Activated CD8-positive, alpha-beta T cell treated with anti-CD3 and anti-CD28 coated beads, Interleukin-2, amount 10 ng/mL, durations not matched to agents 7 days and 5 days (primary cell): ENCODE results near the gene AKT3. TPM values are rescaled to one million over a fixed set of nuclear protein-coding genes. Genes with fewer than 3 reads are reported as not detected.
"Not testable (repeated sequence)": the region's sequence is repeated elsewhere in the genome, so short reads cannot be mapped to it uniquely, and the experiment has no call there.

Experiments
- ATAC-seq: fragments of 150-1000 bp; cut with Tn5 transposase; one replicate; pipeline ENCODE4 v1.10.0; 2021; ENCODE audit warnings: moderate library complexity
- CTCF ChIA-PET: fragments of 350-600 bp; sonication (Branson Sonifier 250); formaldehyde crosslinking; loops from one replicate; lab custom pipeline; 2021; ENCODE audit warnings: antibody characterized with exemption; lab: Charles Lee
- POLR2A ChIA-PET: fragments of 350-600 bp; sonication (Branson Sonifier 250); formaldehyde crosslinking; loops from one replicate; lab custom pipeline; 2021; ENCODE audit warnings: antibody characterized with exemption; lab: Charles Lee
- DNase-seq: peaks from one replicate; pipeline ENCODE4 v3.0.0-alpha.2; 2020
- H3K27ac Mint-ChIP-seq: one replicate; pipeline ENCODE4 v1.8.0; 2021; ENCODE audit warnings: mild to moderate bottlenecking, mixed read lengths
- H3K27me3 Mint-ChIP-seq: one replicate; pipeline ENCODE4 v1.8.0; 2021; ENCODE audit warnings: low read depth, mixed read lengths
- H3K36me3 Mint-ChIP-seq: one replicate; pipeline ENCODE4 v1.8.0; 2021; ENCODE audit warnings: low read depth, mixed read lengths
- H3K4me1 Mint-ChIP-seq: one replicate; pipeline ENCODE4 v1.8.0; 2021; ENCODE audit warnings: low read depth, mixed read lengths
- H3K4me3 Mint-ChIP-seq: one replicate; pipeline ENCODE4 v1.8.0; 2021; ENCODE audit warnings: mild to moderate bottlenecking, mixed read lengths
- H3K9me3 Mint-ChIP-seq: one replicate; pipeline ENCODE4 v1.8.0; 2022; ENCODE audit warnings: mixed read lengths; ENCODE audit not compliant: insufficient read depth
- total RNA-seq, 2 experiments: library from RNA; stranded (reverse); gene quantifications; one replicate each; pipeline ENCODE4 v1.2.3, GENCODE V29; 2021

Gene AKT3
- total RNA-seq, 2 experiments from 2014 or later = 23.9 to 25.2 TPM

GRCh38 chr1:243672539-243673074 is 177.4 kb downstream of the AKT3 start:
- Mint-ChIP-seq H3K36me3 (peaks cover 3% of the 10 kb centered on the region), H3K27me3 (no peaks in the 10 kb centered on the region), H3K4me1 (no peaks in the 10 kb centered on the region), H3K27ac (no peak overlapping the region), H3K9me3 (no peaks in the 10 kb centered on the region), H3K4me3 (no peak overlapping the region)
- ATAC-seq = no peak
- POLR2A ChIA-PET = no interaction called here
- no peak for DNase-seq
- CTCF ChIA-PET = no interaction called here

- DNase-seq (no peak), ATAC-seq (no peak)
- CTCF ChIA-PET = interaction anchor here (0.8 to 0.9 kb wide), 2 partner anchors 54 to 324 kb away, joined by 3 read pairs; no protein-coding TSS in a partner anchor
- no peak overlapping the region for H3K27ac Mint-ChIP-seq
- no peak overlapping the region for H3K4me3 Mint-ChIP-seq
- H3K36me3 Mint-ChIP-seq = peaks cover 13% of the 10 kb centered on the region
- H3K27me3 Mint-ChIP-seq = no peaks in the 10 kb centered on the region
- no peaks in the 10 kb centered on the region for H3K9me3 Mint-ChIP-seq
- POLR2A ChIA-PET = no interaction called here
- H3K4me1 Mint-ChIP-seq = no peaks in the 10 kb centered on the region
Observed at GRCh38 chr1:243667591-243667990, 182.5 kb downstream of the AKT3 start.

- Mint-ChIP-seq H3K36me3 (peaks cover 13% of the 10 kb centered on the region), H3K27me3 (no peaks in the 10 kb centered on the region), H3K27ac (no peak overlapping the region), H3K9me3 (no peaks in the 10 kb centered on the region), H3K4me3 (no peak overlapping the region), H3K4me1 (no peaks in the 10 kb centered on the region)
- ATAC-seq (no peak), DNase-seq (no peak)
- ChIA-PET CTCF (interaction anchor here (0.8 to 0.9 kb wide), 2 partner anchors 54 to 324 kb away, joined by 3 read pairs; no protein-coding TSS in a partner anchor), POLR2A (no interaction called here)
Observed at GRCh38 chr1:243667133-243667532, 182.9 kb downstream of the AKT3 start.

- H3K27me3 Mint-ChIP-seq = no peaks in the 10 kb centered on the region
- H3K27ac Mint-ChIP-seq = no peak overlapping the region
- H3K9me3 Mint-ChIP-seq = peaks cover 8% of the 10 kb centered on the region
- peaks cover 22% of the 10 kb centered on the region for H3K36me3 Mint-ChIP-seq
- ChIA-PET POLR2A (no interaction called here), CTCF (no interaction called here)
- no peak for DNase-seq
- H3K4me1 Mint-ChIP-seq = no peaks in the 10 kb centered on the region
- ATAC-seq = no peak
- no peak overlapping the region for H3K4me3 Mint-ChIP-seq
Observed at GRCh38 chr1:243663651-243664050, 186.4 kb downstream of the AKT3 start.

- H3K4me3 Mint-ChIP-seq, DNase-seq, H3K27me3 Mint-ChIP-seq, CTCF ChIA-PET, H3K9me3 Mint-ChIP-seq, ATAC-seq, H3K27ac Mint-ChIP-seq, POLR2A ChIA-PET, H3K4me1 Mint-ChIP-seq: not testable (repeated sequence)
- H3K36me3 Mint-ChIP-seq = peaks cover 30% of the 10 kb centered on the region
Observed at GRCh38 chr1:243662169-243662568, 187.9 kb downstream of the AKT3 start.

DNA sequence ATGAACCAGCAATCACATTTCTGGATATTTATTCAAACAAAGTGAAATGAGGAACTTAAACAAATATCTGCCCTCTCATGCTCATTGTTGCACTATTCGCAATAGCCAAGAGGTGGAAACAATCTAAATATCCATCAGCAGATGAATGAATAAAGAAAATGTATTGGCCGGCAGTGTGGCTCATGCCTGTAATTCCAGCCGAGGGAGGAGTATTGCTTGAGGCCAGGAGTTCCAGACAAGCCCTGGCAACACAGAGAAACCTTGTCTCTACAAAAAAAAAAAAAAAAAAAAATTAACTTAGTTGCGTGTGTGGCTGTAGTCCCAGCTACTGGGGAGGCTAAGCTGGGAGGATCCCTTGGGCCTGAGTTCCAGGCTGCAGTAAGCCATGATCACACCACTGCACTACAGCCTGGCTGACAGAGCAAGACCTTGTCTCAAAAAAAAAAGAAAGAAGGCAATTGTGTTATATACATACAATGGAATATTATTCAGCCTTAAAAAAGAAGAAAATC is 191.4 kb downstream of the AKT3 start:
- Mint-ChIP-seq H3K36me3 (peaks cover 32% of the 10 kb centered on the region), H3K4me1 (no peaks in the 10 kb centered on the region), H3K9me3 (peaks cover 13% of the 10 kb centered on the region), H3K27me3 (no peaks in the 10 kb centered on the region), H3K27ac (no peak overlapping the region), H3K4me3 (no peak overlapping the region)
- ChIA-PET CTCF (no interaction called here), POLR2A (no interaction called here)
- ATAC-seq (no peak), DNase-seq (no peak)

- DNase-seq (no peak), ATAC-seq (no peak)
- Mint-ChIP-seq H3K27me3 (no peaks in the 10 kb centered on the region), H3K36me3 (peaks cover 30% of the 10 kb centered on the region), H3K4me3 (no peak overlapping the region), H3K9me3 (peaks cover 19% of the 10 kb centered on the region), H3K4me1 (no peaks in the 10 kb centered on the region), H3K27ac (no peak overlapping the region)
- CTCF ChIA-PET = no interaction called here
- POLR2A ChIA-PET = no interaction called here
Observed at GRCh38 chr1:243657793-243658192, 192.2 kb downstream of the AKT3 start.

GRCh38 chr1:243649530-243649929 is 200.5 kb downstream of the AKT3 start:
- H3K9me3 Mint-ChIP-seq, ATAC-seq, DNase-seq, H3K4me1 Mint-ChIP-seq, POLR2A ChIA-PET, H3K4me3 Mint-ChIP-seq, H3K27ac Mint-ChIP-seq, CTCF ChIA-PET, H3K27me3 Mint-ChIP-seq: not testable (repeated sequence)
- H3K36me3 Mint-ChIP-seq = peaks cover 17% of the 10 kb centered on the region

DNA sequence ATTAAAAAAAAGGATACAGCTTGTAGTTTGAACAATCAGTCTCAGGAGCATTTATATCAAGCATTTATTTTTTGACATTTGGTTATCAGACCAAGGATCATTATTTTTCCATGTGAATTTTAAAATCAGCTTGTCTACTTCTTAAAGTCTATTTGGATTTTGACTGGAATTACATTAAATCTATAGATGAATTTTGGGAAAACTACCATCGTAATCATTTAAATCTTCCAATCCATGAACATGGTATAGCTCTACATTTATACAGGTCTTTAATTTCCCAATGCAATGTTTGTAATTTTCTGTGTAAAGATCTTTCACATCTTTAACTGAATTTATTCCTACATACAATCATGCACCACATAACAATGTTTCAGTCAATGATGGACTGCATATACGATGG is 203.2 kb downstream of the AKT3 start:
- no peaks in the 10 kb centered on the region for H3K4me1 Mint-ChIP-seq
- DNase-seq (no peak), ATAC-seq (no peak)
- peaks cover 13% of the 10 kb centered on the region for H3K36me3 Mint-ChIP-seq
- ChIA-PET POLR2A (no interaction called here), CTCF (no interaction called here)
- no peaks in the 10 kb centered on the region for H3K27me3 Mint-ChIP-seq
- H3K9me3 Mint-ChIP-seq = no peaks in the 10 kb centered on the region
- H3K27ac Mint-ChIP-seq = no peak overlapping the region
- no peak overlapping the region for H3K4me3 Mint-ChIP-seq

- H3K9me3 Mint-ChIP-seq = no peaks in the 10 kb centered on the region
- no peak for ATAC-seq
- CTCF ChIA-PET = no interaction called here
- H3K4me1 Mint-ChIP-seq = no peaks in the 10 kb centered on the region
- DNase-seq = no peak
- POLR2A ChIA-PET = no interaction called here
- H3K4me3 Mint-ChIP-seq = no peak overlapping the region
- no peak overlapping the region for H3K27ac Mint-ChIP-seq
- H3K27me3 Mint-ChIP-seq = no peaks in the 10 kb centered on the region
- H3K36me3 Mint-ChIP-seq = peaks cover 6% of the 10 kb centered on the region
Observed at GRCh38 chr1:243645281-243645680, 204.8 kb downstream of the AKT3 start.

DNA sequence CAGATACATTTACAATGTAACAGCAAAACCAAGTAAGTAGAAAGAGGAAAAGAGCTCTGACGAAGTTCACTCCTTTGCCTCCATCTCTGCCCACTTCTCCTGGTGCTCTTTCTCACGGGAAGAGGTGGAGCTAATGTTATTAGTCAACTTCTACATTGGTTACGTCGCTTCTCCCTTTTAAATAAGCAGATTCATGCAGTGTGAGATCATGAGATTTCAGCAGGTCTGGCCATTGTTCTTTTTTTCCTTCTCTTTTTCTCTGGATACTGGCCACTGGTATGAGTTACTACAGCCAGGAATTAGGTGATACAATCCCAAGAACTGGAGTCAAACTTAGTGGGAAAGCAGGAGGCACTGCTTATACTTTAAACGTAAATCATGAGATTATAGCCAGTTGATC is 207.1 kb downstream of the AKT3 start:
- POLR2A ChIA-PET = no interaction called here
- no peaks in the 10 kb centered on the region for H3K27me3 Mint-ChIP-seq
- no peak for DNase-seq
- peaks cover 6% of the 10 kb centered on the region for H3K9me3 Mint-ChIP-seq
- no peak overlapping the region for H3K27ac Mint-ChIP-seq
- H3K4me1 Mint-ChIP-seq = peaks cover 5% of the 10 kb centered on the region
- peaks cover 14% of the 10 kb centered on the region for H3K36me3 Mint-ChIP-seq
- no peak for ATAC-seq
- H3K4me3 Mint-ChIP-seq = no peak overlapping the region
- CTCF ChIA-PET = no interaction called here

DNA sequence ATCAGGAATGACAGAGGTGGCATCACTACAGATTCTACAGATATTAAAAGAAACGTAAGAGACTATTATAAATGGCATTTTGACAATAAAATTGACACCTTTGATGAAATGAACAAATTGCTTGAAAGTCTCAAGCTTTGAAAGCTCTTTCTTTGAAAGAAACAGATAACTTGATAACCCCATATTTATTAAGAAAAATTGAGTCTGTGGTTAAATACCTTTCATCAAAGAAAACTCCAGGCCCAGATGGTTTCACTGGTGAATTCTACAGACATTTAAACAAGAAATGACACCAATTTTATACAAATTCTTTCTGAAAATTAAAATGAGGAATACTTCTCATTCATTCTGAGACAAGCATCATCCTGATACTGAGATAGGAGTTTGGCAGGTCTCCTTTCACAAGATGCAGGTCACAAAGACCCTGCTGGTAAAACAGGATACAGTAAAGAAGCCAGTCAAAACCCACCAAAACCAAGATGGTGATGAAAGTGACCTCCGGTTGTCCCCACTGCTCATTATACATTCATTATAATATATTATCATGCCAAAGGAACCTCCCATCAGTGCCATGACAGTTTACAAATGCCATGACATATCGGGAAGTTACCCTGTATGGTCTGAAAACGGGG is 210.9 kb downstream of the AKT3 start:
- ChIA-PET POLR2A (no interaction called here), CTCF (no interaction called here)
- Mint-ChIP-seq H3K9me3 (peaks cover 6% of the 10 kb centered on the region), H3K27me3 (no peaks in the 10 kb centered on the region), H3K4me3 (no peak overlapping the region), H3K36me3 (peaks cover 19% of the 10 kb centered on the region), H3K4me1 (peaks cover 6% of the 10 kb centered on the region), H3K27ac (no peak overlapping the region)
- no peak for ATAC-seq
- no peak for DNase-seq
